IMR-90 (cell line): Measurements from ENCODE around the gene KRT33A. TPM values are rescaled to one million over a fixed set of nuclear protein-coding genes. Genes with fewer than 3 reads are reported as not detected.
A peak's percentile ranks its signal among the peaks of the same experiment; 100 is the strongest.

Experiments
- ATAC-seq: fragments of 200-7000 bp; cut with Tn5 transposase; 2 replicates; pipeline ENCODE4 v1.9.1; 2020; ENCODE audit warnings: low read depth, mild to moderate bottlenecking, moderate library complexity
- BruUV-seq: library from RNA; stranded (reverse); fragments of 400-500 nt; replicated peaks from 2 replicates; lab custom pipeline; 2021; lab: Mats Ljungman, UMichigan
- CTCF ChIA-PET: fragments of 300-600 bp; formaldehyde crosslinking; extraction: SDS; loops from one replicate; lab custom pipeline; 2021; ENCODE audit warnings: antibody characterized with exemption; lab: Yijun Ruan, JAX
- POLR2A ChIA-PET: fragments of 300-600 bp; sonication (Branson Sonifier 250); formaldehyde crosslinking; loops from one replicate; lab custom pipeline; 2022; ENCODE audit warnings: antibody characterized with exemption; ENCODE audit not compliant: unreplicated experiment; lab: Charles Lee
- DNase-seq: peaks from one replicate; pipeline ENCODE4 v3.0.0; 2013
- H2AFZ ChIP-seq: replicated peaks from 2 replicates; pipeline ENCODE3; 2013; ENCODE audit warnings: low read length, mild to moderate bottlenecking; ENCODE audit not compliant: poor library complexity
- H2AK5ac ChIP-seq: 2 replicates; pipeline ENCODE4 v1.6.1; 2013; ENCODE audit warnings: low read depth, low read length, inconsistent platforms
- H2AK9ac ChIP-seq: replicated peaks from 2 replicates; pipeline ENCODE3; 2013; ENCODE audit warnings: mild to moderate bottlenecking, low read depth, low read length, moderate library complexity; ENCODE audit not compliant: poor library complexity
- H2BK120ac ChIP-seq: 2 replicates; pipeline ENCODE4 v1.6.1; 2013; ENCODE audit warnings: low read depth, low read length, inconsistent platforms
- H2BK15ac ChIP-seq: 3 replicates; pipeline ENCODE4 v1.6.1; 2013; ENCODE audit warnings: low read depth, low read length, inconsistent platforms
- H2BK20ac ChIP-seq: 2 replicates; pipeline ENCODE4 v1.6.1; 2013; ENCODE audit warnings: low read depth, mild to moderate bottlenecking, inconsistent platforms, low read length, moderate library complexity
- H2BK5ac ChIP-seq: 2 replicates; pipeline ENCODE4 v1.6.1; 2013; ENCODE audit warnings: mild to moderate bottlenecking, low read depth, low read length, inconsistent platforms; ENCODE audit not compliant: poor library complexity, severe bottlenecking
- H3K14ac ChIP-seq: replicated peaks from 2 replicates; pipeline ENCODE4 v1.6.1; 2013; ENCODE audit warnings: low read depth, low read length, inconsistent platforms
- H3K18ac ChIP-seq: 2 replicates; pipeline ENCODE4 v1.6.1; 2013; ENCODE audit warnings: low read depth, low read length, control low read depth
- H3K23ac ChIP-seq: 2 replicates; pipeline ENCODE4 v1.6.1; 2013; ENCODE audit warnings: low read depth, low read length, inconsistent platforms
- H3K27ac ChIP-seq: 2 replicates; pipeline ENCODE4 v1.5.1; 2013; ENCODE audit warnings: mild to moderate bottlenecking, control low read depth, low read length; ENCODE audit not compliant: insufficient read depth
- H3K27me3 ChIP-seq: 2 replicates; pipeline ENCODE4 v1.6.1; 2013; ENCODE audit warnings: low read length; ENCODE audit not compliant: control insufficient read depth, insufficient read depth
- H3K36me3 ChIP-seq: 2 replicates; pipeline ENCODE4 v1.6.1; 2013; ENCODE audit warnings: low read length, mixed read lengths; ENCODE audit not compliant: control insufficient read depth, insufficient read depth
- H3K4ac ChIP-seq: 2 replicates; pipeline ENCODE4 v1.6.1; 2013; ENCODE audit warnings: low read depth, low read length, inconsistent platforms
- H3K4me1 ChIP-seq: 2 replicates; pipeline ENCODE4 v1.6.1; 2013; ENCODE audit warnings: low read length, mixed read lengths; ENCODE audit not compliant: control insufficient read depth, insufficient read depth
- H3K4me2 ChIP-seq: 2 replicates; pipeline ENCODE4 v1.6.1; 2013; ENCODE audit warnings: low read depth, mild to moderate bottlenecking, control low read depth, low read length, moderate library complexity
- H3K4me3 ChIP-seq: 2 replicates; pipeline ENCODE4 v1.5.1; 2013; ENCODE audit warnings: low read depth, mild to moderate bottlenecking, control low read depth, low read length, moderate library complexity; ENCODE audit not compliant: insufficient read depth
- H3K56ac ChIP-seq: 2 replicates; pipeline ENCODE4 v1.6.1; 2013; ENCODE audit warnings: low read length, inconsistent platforms; ENCODE audit not compliant: insufficient read depth; ENCODE audit errors: extremely low read depth
- H3K79me1 ChIP-seq, 2 experiments: 2 replicates each; pipeline ENCODE4 v1.6.1; 2013; ENCODE audit warnings: low read length in 2 of 2, inconsistent platforms in 1 of 2, low read depth in 1 of 2
- H3K9ac ChIP-seq: 2 replicates; pipeline ENCODE4 v1.6.1; 2013; ENCODE audit warnings: low read depth, low read length, control low read depth
- H3K9me1 ChIP-seq: 2 replicates; pipeline ENCODE4 v1.6.1; 2013; ENCODE audit warnings: low read length, inconsistent platforms; ENCODE audit not compliant: insufficient read depth
- H3K9me3 ChIP-seq: 2 replicates; pipeline ENCODE4 v1.6.1; 2013; ENCODE audit warnings: low read length; ENCODE audit not compliant: control insufficient read depth, insufficient read depth
- H4K20me1 ChIP-seq: 2 replicates; pipeline ENCODE4 v1.6.1; 2013; ENCODE audit warnings: low read length, inconsistent platforms; ENCODE audit not compliant: insufficient read depth
- H4K5ac ChIP-seq: 2 replicates; pipeline ENCODE4 v1.6.1; 2013; ENCODE audit warnings: mild to moderate bottlenecking, low read depth, low read length, control low read depth
- H4K8ac ChIP-seq, 2 experiments: 2 replicates each; pipeline ENCODE4 v1.6.1; 2013; ENCODE audit warnings: low read depth in 2 of 2, low read length in 2 of 2, control low read depth in 1 of 2, inconsistent platforms in 1 of 2
- H4K91ac ChIP-seq: 2 replicates; pipeline ENCODE4 v1.6.1; 2013; ENCODE audit warnings: low read depth, low read length, inconsistent platforms; ENCODE audit not compliant: insufficient read depth
- CEBPB ChIP-seq: IDR thresholded peaks from 2 replicates; pipeline ENCODE4 v1.6.1; 2012; ENCODE audit warnings: low read depth, low read length, improper control_type of control experiment
- MAZ ChIP-seq: IDR thresholded peaks from 2 replicates; pipeline ENCODE4 v1.6.1; 2012; ENCODE audit warnings: low read depth, mild to moderate bottlenecking, low read length, improper control_type of control experiment, moderate library complexity, borderline replicate concordance
- NFE2L2 ChIP-seq: fragments of 150-350 bp; IDR thresholded peaks from 2 replicates; pipeline ENCODE4 v1.6.1; 2016; ENCODE audit warnings: low read depth, mild to moderate bottlenecking, low read length
- POLR2A ChIP-seq: IDR thresholded peaks from 2 replicates; pipeline ENCODE4 v1.6.1; 2012; ENCODE audit warnings: mild to moderate bottlenecking, low read depth, low read length
- SMC3 ChIP-seq: fragments of 150-350 bp; IDR thresholded peaks from 2 replicates; pipeline ENCODE4 v1.6.1; 2016; ENCODE audit warnings: low read depth, mild to moderate bottlenecking, antibody characterized with exemption, low read length, moderate library complexity
- USF2 ChIP-seq: fragments of 150-350 bp; IDR thresholded peaks from 2 replicates; pipeline ENCODE4 v1.6.1; 2017; ENCODE audit warnings: mild to moderate bottlenecking, antibody characterized with exemption, low read length, low read depth
- WGBS, 2 experiments: methylation state at CpG; one replicate each; pipeline versions ENCODE4 v1.1.5 to v1.1.7; 2013; ENCODE audit warnings: missing lambda C conversion rate in 2 of 2; ENCODE audit not compliant: insufficient read length in 1 of 2; ENCODE audit errors: extremely low coverage in 2 of 2; 5-methylcytosine and 5-hydroxymethylcytosine counted together
- dilution Hi-C: fragments of 300-500 bp; cut with HindIII; formaldehyde crosslinking; loops from one replicate; pipeline ENCODE4 v1.14.3; 2018; ENCODE audit warnings: low sequenced_read_pairs; ENCODE audit not compliant: unreplicated experiment
- in situ Hi-C: fragments of 300-500 bp; cut with MboI; formaldehyde crosslinking; loops from 3 replicates; pipeline ENCODE4 v1.14.3; 2019; ENCODE audit warnings: low sequenced_read_pairs, inconsistent platforms, mixed read lengths
- intact Hi-C: fragments of 100-400 bp; cut with micrococcal nuclease; formaldehyde crosslinking; loops from 2 replicates; pipeline ENCODE4 v1.10.0; 2022
- polyA plus RNA-seq, 3 experiments: library from polyadenylated mRNA; depleted of rRNA; stranded (reverse); fragments of >200 nt; gene quantifications; 2 replicates each; pipeline ENCODE4 v1.2.3, GENCODE V29; 2012; ENCODE audit warnings: low replicate concordance in 1 of 3
- total RNA-seq: library from RNA; depleted of rRNA; stranded (reverse); fragments of >200 nt; gene quantifications from 2 replicates; pipeline ENCODE4 v1.2.3, GENCODE V29; 2012

The KRT33A gene
- total and polyA plus RNA-seq, 2 of the 4 experiments (the other 2 are of a cell fraction), result not detected

- Histone ChIP-seq H2BK5ac (no peak overlapping the region), H3K4ac (no peak overlapping the region), H3K4me2 (no peak overlapping the region), H3K23ac (no peak overlapping the region), H3K9me3 (no peaks in the 10 kb centered on the region), H3K14ac (no peak overlapping the region), H3K36me3 (no peaks in the 10 kb centered on the region), H3K56ac (no peak overlapping the region), H3K18ac (no peak overlapping the region), H3K9ac (no peak overlapping the region), H3K79me1 (no peaks in the 10 kb centered on the region), H3K9me1 (no peaks in the 10 kb centered on the region; the same call in 1 of the 2 replicates), H4K5ac (no peak overlapping the region), H4K8ac (no peak overlapping the region), H4K91ac (no peak overlapping the region), H2BK20ac (no peak overlapping the region), H3K27ac (no peak overlapping the region), H2BK15ac (0 out of 3 replicates have a peak overlapping the region, but pooled peaks have one; percentile 16), H3K4me3 (no peak overlapping the region), H2AFZ (no peak overlapping the region), H2BK120ac (no peak overlapping the region), H3K27me3 (no peaks in the 10 kb centered on the region), H3K4me1 (peaks cover 5% of the 10 kb centered on the region; the same call in 1 of the 2 replicates), H2AK5ac (no peak overlapping the region), H4K20me1 (no peaks in the 10 kb centered on the region), H2AK9ac (no peak overlapping the region)
- ChIA-PET CTCF (no interaction called here), POLR2A (no interaction called here)
- in situ Hi-C loops, result no loop called here
- ATAC-seq, result no peak
- no peak for TF ChIP-seq USF2
- TF ChIP-seq CEBPB, result no peak
- TF ChIP-seq SMC3, result no peak
- TF ChIP-seq MAZ, result no peak
- no peak for TF ChIP-seq NFE2L2
- no peak for TF ChIP-seq POLR2A
- WGBS, 2 experiments, result no CpG with 5 or more reads among the region's 7 CpGs
- no TSS peak for BruUV-seq
- dilution Hi-C loops, result no loop called here
- intact Hi-C loops, result no loop called here
- no peak for DNase-seq
Measured at GRCh38 chr17:41396340-41396739, 45.7 kb upstream of the KRT33A start.
